Effector CD4-positive, alpha-beta T cell (primary cell): ENCODE data around the gene NDUFB7.
A peak's percentile ranks its signal among the peaks of the same experiment; 100 is the strongest.
"Not testable (repeated sequence)": the region's sequence is repeated elsewhere in the genome, so short reads cannot be mapped to it uniquely, and the experiment has no call there.

Experiments
- DNase-seq: peaks from one replicate; pipeline ENCODE4 v3.0.0-alpha.2; 2020

NDUFB7 gene

DNA sequence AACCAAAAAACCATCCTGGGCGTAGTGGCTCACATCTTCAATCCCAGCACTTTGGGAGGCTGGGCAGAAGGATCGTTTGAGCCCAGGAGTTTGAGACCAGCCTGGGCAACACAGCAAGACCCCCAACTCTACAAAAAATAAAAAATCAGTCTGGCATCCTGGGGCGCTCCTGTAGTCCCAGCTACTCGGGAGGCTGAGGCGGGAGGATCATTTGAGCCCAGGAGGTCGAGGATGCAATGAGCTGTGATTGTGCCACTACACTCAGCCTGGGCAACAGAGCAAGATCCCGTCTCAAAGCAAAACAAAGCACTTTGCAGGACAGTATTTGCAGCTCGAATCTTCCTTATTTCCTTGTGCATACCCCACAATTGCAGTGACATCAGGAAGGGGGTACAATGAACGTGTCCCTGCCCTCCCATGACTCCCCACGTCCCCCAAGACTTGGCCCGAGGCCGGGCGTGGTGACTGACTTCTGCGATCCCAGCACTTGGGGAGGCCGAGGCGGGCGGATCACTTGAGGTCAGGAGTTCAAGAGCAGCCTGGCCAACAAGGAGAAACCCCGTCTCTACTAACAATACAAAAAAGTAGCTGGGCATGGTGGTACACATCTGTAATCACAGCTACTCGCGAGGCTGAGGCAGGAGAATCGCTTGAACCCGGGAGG, 870 bp downstream of the NDUFB7 start:
- no peak for DNase-seq

DNA sequence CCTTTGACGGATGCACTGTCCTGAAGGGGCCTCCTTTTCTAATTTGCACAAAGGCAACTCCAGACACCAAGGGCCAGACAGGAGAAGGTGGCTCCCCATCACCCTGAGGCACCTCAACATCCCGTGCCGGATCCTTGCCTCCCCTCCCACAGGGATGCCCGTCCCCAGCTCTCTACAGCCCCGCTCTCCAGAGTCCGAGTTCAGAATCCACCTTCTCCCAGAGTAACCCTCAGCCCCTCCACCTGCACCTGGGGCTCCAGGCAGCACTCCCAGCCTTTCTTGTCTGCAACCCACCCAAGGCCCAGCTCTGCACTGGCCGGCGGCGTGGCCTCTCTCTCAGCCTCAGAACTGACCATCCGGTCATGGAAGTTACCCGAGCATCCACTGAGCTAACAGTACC, 4.8 kb downstream of the NDUFB7 start:
- DNase-seq: no peak

DNA sequence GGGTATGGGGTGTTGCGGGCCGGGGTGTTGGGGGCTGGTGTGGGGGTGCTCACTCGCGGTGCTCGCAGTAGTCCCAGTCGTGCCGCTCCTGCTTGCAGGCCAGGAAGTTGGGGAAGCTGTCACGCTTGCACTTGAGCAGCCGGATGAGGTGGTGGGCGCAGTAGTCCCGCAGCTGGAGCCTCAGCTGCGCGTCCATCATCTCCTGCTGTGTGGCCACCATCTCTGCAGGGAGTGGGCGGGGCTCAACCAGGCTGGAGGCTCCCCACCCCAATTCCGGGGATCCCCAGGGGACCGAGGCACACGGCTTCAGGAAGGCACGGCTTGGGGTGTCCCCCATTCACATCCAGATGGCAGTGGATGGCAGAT, 5.2 kb downstream of the NDUFB7 start:
- DNase-seq: no peak

DNA sequence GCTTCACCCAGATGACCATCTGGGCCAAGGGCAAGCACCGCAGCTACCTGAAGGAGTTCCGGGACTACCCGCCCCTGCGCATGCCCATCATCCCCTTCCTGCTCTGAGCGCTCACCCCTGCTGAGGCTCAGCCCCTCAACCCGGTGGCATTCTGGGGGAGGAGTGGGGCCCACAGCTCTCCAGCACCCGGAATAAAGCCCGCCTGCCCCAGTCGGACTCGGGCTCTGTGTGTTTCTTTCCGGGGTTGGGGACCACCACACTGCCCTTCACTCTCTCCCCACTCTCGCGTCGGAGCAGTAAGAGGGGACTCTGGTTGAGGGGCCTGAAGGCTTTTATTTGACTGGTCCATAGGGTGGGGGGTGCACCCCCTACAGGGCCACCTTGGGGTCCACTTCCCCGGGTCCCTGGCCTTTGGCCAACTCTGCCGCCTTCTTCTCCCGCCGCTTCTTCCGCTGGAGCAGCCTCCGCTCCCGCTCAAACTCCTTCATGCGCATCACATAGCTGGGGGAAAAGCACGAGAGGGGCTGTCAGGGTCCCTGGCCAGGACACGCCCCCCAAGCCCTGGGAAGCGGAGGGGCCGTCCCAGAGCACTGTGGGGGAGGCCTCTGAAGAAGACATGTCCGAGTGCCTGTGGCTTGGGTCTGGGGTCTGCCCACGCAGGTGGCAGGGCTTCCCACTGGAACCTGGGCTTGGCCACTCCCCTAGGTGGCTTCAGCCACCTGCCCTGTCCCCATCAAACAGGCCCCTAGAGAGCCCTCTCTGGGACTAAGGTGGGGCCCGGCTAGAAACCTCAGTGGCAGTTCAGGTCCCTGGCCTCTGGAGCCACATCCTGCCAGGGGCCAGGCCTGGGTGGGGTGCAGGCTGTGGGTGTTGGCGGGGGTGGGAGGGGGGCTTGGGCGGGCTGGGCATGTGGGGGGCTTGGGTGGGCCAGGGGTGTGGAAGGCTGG, 5.8 kb downstream of the NDUFB7 start:
- no peak for DNase-seq

DNA sequence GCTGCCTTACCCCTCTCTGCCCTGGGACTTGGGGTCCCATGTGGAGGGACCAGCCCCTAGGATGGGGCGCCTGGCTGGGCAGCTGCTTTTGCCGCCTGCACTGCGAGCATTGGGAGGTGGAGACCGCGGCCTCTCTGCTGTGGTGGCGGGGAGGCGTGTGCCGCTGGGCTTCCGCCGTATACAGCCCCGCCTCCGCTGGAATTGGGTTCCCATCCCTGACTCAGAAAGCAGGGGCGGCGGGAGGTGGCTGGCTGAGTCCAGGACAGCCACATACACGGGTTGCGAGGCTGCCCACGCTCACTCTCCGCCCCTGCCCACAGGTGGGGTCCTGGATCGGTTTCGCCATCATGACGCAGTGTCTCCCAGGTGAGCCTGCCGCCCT, 6.6 kb downstream of the NDUFB7 start:
- DNase-seq: no peak

DNA sequence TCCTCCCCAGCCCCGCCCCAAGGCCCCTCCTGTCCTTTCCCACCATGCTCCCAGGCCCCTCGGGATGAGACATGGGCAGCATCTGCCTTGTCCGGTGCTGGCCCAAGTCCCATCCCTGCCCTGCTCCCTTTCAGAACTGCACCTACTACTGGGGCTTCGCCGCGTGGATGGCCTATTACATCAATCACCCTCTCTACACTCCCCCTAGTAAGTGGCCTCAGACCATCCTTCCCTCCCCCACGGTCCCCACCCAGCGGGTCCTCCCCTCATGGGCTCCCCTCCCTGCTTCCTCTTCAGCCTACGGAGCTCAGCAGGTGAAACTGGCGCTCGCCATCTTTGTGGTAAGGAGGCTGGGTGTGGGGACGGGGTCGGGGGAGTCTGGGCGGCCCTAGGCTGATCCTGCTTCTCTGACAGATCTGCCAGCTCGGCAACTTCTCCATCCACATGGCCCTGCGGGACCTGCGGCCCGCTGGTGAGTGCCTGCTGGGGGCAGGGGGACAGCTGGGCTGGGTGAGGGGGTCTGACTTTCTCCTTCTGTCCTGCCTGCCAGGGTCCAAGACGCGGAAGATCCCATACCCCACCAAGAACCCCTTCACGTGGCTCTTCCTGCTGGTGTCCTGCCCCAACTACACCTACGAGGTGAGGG, 7.1 kb downstream of the NDUFB7 start:
- not testable (repeated sequence) for DNase-seq

DNA sequence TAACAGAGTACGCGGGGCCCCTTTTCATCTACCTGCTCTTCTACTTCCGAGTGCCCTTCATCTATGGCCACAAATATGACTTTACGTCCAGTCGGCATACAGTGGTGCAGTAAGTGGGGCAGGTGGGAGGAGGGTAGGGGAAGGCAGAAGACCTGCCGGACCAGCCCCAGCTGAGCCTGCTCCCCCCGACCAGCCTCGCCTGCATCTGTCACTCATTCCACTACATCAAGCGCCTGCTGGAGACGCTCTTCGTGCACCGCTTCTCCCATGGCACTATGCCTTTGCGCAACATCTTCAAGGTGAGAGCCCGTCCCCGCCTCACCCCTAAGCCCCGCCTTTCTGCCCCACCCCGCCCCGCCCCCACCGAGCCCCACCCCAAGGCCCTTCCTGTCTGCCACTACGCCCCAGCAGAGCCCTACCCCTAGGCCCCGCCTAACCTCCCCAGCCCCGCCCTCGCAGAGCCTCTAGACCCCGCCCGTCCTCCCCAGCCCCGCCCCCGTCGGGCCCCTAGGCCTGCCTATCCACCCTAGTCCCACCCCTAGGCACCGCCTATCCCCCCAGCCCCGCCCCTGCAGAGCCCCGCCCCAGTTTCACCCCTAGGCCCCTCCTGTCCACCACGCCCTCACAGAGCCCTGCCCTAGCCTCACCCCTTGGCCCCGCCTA, 7.7 kb downstream of the NDUFB7 start:
- DNase-seq: no peak

DNA sequence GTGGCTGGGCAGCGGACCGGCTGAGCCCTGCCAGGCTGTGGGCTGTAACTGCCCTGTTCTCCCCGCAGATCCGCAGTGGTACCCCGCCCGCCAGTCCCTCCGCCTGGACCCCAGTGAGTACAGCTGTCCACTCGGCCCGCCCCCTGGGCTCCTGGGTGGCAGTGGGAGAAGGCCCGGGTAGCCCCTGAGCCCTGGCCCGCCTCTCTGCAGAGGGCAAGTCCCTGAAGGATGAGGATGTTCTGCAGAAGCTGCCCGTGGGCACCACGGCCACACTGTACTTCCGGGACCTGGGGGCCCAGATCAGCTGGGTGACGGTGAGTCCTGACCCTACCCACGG, 8.3 kb downstream of the NDUFB7 start:
- no peak for DNase-seq

DNA sequence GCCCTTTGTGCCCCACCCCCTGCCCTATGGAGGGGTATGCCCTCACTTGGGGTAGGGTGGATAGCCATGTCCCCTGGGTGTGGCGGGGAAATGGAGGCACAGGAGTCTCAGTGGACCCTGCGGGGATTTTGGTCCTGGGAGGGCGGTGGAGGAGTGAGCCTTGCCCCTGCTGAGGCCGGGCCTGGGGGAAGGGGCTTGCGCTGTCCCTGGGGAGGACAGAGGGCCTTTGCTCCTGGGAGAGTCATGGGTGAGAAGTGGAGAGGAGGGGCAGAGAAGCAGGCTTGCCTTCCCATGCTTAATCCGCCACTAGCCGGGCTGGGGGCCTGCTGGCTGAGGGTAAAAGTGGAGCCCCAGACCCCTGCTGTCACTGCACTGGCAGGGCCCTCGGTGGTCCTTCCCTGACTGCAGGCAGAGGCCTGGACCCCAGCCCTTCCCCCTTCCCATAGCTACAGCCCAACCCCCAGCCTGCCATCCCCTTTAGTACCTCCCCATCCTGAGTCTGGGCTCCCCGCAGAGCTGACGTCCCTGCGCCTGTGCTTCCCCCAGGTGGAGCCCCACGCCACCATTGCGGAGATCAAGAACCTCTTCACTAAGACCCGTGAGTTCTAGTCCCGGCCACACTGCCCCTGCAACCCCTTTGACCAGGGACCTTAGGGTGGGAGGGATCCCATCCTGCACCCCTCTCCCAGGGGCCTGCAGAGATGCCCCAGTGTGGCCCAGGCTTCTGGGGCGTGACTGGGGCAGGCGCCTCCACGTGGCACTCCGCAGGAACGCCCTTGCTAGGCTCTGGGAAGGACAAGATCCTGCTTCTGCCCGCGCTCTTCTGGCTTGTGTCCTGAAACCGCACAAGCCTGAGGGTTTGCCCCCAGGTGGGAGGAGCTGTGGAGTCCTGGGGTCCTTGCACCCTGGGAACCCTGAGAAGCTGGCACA, 8.9 kb downstream of the NDUFB7 start:
- no peak for DNase-seq

DNA sequence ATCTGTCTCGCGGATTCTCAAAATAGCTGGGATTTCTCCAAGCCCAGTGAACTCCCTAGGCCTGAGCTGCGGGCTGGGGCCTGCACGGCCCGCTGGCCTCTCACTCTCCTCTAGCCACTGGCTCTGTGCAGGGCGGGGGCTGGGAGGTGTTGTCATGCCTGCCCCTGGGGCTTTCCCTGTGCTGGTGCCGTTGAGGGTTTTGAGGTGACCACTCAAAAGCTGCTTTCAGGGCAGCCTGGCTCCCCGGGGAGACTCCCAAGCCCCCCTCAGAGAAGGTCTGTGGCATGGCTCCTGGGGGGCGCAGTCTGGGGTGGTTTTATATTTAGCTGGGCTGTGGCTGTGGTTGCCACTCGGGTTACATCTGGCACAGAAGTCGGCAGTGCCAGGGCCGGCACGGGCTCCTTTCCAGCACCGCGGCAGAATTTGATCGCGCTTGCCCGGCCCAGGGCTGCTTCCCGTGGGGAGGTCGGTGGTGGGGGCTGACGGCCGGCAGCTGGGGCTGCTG, 10.0 kb downstream of the NDUFB7 start:
- no peak for DNase-seq

DNA sequence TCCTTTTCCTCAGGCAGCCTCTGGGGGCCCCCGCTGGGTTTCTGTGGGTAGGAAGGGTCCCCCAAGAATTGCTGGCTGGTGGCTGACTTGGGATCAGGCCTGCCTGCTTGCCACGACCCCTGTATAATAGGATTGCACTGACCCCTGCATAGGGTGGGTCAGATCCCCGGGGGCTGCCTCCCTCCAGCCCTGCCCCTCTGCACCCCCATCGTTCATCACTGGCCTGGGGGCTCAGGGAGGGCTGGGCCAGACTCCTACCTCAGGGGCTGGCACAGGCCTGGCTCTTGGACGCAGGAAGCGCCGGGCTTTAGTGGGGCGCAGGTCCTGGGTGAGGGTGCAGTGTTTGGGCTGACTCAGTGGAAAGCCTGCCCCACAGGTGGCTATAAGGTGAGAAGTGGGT, 10.6 kb downstream of the NDUFB7 start:
- no peak for DNase-seq

DNA sequence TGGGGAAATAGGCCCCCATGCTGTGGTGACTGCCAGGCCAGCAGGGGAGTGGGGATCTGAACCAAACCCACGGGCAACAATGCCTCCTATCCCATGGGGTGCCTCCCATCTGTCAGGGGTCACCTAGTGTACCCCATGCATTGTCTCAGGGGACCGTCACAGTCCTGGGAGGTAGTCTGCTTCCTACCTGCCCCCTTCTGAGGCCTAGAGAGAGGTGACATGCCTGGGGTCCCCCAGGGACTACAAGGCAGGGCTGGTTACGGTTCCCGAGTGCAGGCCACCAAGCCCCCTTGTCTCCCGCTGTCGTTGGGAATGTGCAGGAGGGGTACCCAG, 11.1 kb downstream of the NDUFB7 start:
- DNase-seq: no peak

DNA sequence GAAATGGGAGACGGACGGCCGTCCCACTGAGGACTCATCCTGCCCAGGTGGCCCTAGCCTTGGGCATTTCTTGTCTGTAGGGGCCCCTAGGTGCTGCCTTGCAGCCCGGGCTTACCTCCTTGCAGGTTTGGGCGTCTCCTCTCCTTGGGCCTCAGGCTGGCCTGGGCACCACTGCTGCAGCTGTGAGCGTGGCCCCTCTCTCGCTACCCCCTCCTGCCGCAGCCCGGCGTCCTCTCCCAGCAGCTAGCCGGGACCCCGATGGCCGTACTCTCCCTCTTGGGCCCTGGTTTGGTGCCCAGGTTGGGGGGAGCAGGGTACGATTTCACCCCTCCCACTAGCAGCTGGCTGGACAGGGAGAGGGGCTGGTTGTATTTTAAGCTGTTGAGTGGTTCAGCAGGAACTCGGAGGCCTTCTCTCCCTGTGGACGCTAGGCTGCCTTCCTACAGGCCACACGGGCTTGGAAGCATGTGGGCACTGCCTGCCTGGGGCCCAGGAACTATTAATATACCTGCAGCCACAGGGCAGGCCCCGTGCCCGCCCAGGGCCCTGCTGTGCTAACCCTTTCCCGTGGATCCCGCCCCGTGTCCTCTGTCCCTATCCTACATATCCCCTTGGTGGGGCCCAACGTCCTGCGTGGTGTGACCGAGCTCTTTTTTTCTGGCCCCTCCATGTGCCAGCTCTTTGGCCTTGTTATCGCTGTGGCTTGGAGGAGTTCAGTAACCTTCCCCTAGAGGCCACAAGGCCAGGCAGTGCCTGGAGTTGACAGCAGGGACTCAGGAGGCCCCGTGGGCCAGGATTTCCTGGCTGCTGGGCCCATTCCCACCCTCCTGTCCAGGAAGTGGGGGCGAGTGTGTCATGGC, 11.7 kb downstream of the NDUFB7 start:
- DNase-seq: no peak

DNA sequence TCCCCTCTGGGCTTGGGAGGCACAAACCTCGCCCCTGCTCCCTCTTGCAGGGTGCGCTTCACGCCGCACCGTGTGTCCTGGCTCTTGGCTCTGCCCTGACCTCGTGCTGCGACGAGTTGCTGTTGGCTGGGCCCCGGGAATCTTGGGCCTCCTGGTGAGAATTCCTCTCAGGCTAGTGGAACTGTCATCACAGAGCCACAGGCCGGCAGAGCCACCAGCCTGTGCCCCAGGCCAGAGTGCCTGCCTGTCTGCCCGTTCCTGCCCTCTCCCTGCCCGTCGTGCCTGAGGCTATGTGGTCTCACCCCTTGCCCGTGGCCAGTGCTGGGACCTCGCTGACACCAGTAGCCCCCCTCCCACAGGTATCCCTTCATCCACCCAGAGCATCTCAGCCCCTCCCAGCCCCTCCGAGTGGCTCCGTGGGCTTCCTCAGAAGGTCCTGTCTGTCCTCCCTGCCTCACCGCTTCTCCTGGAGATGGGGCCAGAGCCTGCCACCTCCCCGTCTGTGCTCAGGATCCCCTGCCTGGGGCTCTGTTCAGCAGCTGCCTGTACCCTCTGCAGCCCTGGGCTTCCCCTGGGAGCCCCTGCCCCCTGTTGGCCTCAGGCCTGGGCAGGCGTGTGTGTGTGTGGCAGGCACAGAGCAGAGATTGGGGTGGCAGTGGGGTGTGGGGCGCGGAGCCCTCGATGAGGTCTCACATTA, 13.3 kb downstream of the NDUFB7 start:
- no peak for DNase-seq

DNA sequence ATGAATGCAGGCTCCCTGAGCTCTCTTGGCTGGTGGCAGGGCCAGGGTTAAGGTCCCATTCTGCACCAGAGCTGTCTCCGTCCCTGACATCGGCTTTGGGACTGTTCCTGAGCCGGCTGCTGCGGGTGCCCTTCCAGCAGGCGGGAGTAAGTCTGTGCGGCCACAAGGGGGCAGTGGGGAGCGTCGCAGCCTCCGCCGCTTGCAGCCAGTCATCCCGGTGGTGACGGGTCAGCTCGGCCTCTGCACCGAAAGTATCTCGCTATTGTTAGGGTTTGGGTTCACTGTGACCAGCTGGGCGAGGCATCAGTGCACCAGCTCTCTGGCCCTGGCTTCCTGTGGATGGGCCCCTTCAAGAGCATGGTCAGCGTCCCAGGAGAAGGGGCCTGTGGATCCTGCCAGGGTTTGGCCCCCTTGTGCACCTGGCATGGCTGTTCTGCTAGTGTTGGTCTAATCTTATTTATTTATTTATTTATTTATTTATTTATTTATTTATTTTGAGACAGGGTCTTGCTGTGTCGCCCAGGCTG, 15.1 kb downstream of the NDUFB7 start:
- DNase-seq: peak; percentile 67

DNA sequence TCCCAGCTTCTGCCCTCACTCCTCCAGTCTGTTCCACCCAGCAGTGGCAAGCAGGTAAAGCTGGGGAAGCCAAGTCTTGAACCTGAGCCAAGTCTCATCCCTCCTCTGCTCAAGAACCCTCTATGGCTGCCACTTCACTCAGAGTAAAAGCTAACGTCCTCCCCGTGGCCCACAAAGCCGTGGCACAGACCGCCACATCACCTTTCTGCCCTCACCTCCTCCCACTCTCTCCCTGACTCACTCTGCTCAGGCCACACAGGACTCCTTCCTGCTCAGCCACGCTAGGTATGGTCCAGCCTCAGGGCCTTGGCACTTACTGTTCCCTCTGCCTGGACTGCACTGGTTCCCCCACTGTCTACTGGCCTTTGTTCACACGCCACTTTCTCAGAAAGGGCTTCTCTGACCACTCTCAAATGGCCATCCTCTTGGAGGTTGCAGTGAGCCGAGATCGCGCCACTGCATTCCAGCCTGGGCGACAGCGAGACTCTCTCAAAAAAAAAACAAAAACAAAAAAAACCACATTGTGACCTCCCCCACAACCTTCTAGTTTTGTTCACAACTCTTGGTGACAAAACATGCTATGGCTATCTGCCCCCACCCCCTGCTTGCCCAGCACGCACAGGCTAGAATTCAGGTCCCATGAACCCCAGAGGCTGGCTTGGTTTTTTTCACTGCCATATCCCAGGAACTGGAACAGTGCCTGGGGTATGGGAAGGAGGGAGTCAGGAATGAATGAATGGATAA, 15.8 kb downstream of the NDUFB7 start:
- no peak for DNase-seq

DNA sequence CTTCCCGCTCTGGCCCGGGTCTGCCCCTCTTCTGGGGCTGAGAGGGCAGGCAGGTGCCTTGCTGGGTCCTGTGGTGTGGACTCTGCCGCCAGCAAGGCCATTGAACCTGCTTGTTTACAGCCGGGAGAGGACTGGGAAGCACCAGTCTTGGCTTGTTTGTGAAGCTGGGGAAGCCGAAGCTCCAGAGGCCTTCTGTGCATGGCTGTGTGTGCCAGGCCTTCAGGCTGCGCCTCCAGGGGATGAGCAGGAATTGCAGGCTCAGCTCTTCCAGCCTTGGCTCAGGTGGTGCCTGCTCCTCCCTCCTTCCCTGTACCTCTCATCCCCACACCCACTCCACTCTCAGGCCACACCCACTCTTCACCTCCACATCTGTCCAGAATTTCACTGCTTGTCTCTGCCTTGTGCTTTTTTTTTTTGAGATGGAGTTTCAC, 17.5 kb downstream of the NDUFB7 start:
- DNase-seq: no peak

DNA sequence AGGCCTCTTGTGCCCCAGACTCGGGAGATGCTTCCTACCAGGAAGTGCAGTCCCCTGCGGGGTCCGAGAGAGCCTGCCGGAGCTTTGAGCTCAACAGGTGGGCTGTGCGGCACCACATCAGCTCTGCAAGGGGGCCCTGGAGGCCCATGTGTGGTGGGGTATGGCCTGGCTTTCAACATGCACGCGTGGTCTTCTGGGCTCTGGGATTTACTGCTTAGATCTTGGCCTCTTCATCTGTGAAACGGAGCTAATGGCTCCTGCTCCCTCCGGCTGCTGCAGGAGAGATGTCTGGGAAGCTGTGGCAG, 18.0 kb downstream of the NDUFB7 start:
- no peak for DNase-seq

DNA sequence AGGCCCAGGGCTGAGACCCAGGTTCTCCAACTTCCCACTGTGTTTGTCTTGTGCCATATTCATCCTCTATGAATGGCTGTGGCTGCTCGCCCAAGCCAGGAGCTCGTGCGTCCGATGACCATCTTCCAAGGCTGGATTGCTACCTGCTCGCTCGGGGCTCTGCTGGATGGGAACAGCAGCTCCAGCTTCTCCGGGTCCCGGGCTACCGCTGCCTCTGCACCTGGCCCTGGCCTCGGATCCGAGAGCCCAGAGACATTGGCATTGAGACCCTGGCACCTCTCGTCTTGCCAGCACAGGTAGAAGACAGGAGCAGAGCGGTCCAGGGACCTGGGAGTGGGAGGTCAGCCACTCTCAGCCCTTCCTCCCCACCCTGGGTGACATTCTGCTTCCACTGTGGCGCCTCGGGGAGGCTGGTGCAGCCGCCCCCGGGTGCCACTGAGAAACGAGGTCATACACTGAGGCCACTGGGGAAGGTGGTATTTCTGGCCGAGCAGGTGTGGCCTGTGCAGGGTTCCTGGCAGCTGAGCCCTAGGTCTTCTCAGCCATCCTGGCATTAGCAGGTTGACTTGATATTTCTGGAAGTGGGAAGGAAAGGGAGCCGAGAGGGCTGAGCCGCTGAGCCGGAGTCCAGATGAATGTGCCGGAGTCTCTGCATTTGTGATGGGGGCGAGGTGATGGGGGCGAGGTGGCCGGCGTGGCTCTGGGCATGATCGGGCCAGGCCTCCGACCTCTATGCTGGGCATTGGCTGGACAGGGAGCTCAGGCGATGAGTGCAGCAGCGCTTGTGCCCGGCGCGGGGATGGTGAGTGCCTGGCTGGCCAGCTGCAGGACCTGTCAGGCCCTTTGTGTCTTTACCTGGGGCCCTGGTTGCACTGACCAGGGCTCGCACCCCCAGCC, 18.6 kb downstream of the NDUFB7 start:
- no peak for DNase-seq
